ENCODE measurements around the gene DGKB.

GRCh38 chr7:14424675-14425074 is 477.9 kb downstream of the DGKB start:
- TF ChIP-seq CTCF (IDR thresholded peaks at IDR 0.05) (no peak), POLR2A (IDR thresholded peaks at IDR 0.05) (no peak)
